GM12878 (cell line): ENCODE results near the gene SCYL1. TPM values are rescaled to one million over a fixed set of nuclear protein-coding genes. Genes with fewer than 3 reads are reported as not detected.

Experiments
- ATAC-seq: fragments of 200-7000 bp; cut with Tn5 transposase; 3 replicates; pipeline ENCODE4 v1.9.1; 2020; ENCODE audit warnings: mild to moderate bottlenecking, moderate library complexity
- BruUV-seq: library from RNA; stranded (reverse); fragments of 400-500 nt; replicated peaks from 2 replicates; lab custom pipeline; 2021; lab: Mats Ljungman, UMichigan
- CTCF ChIA-PET: fragments of 300-600 bp; sonication (Branson Sonifier 250); formaldehyde crosslinking; extraction: SDS; loops from one replicate; lab custom pipeline; 2021; ENCODE audit warnings: inconsistent platforms; lab: Yijun Ruan, JAX
- POLR2A ChIA-PET: fragments of 350-600 bp; formaldehyde crosslinking; extraction: SDS; loops from one replicate; lab custom pipeline; 2021; ENCODE audit warnings: inconsistent platforms; lab: Charles Lee
- RAD21 ChIA-PET: fragments of 300-600 bp; sonication (Branson Sonifier 250); formaldehyde crosslinking; loops from one replicate; lab custom pipeline; 2023; ENCODE audit warnings: antibody characterized with exemption; ENCODE audit not compliant: unreplicated experiment; lab: Charles Lee
- SMC1A ChIA-PET: fragments of 300-600 bp; sonication (Branson Sonifier 250); formaldehyde crosslinking; loops from one replicate; lab custom pipeline; 2023; ENCODE audit not compliant: unreplicated experiment, uncharacterized antibody; lab: Charles Lee
- DNase-seq: peaks from one replicate; pipeline ENCODE4 v3.0.0-alpha.2; 2011; ENCODE audit warnings: low read depth, low spot score
- FAIRE-seq: peaks from 3 replicates; lab custom pipeline; 2011; peaks lifted over from hg19 to GRCh38; lab: Jason Lieb, UNC
- H2AFZ ChIP-seq: 2 replicates; pipeline ENCODE4 v1.6.0; 2011; ENCODE audit warnings: low read depth, low read length, control low read depth; ENCODE audit not compliant: control insufficient read depth
- H3K27ac ChIP-seq: 2 replicates; pipeline ENCODE4 v1.5.1; 2011; ENCODE audit warnings: control low read depth; ENCODE audit not compliant: control insufficient read depth, insufficient read depth
- H3K27me3 ChIP-seq, 2 experiments: replicated peaks in 1 of 2; 2 replicates each; pipeline versions ENCODE4 v1.6.0 to v1.6.1; 2011; ENCODE audit warnings: low read length in 1 of 2; ENCODE audit not compliant: control insufficient read depth in 2 of 2, insufficient read depth in 2 of 2
- H3K36me3 ChIP-seq, 2 experiments: 2 replicates each; pipeline ENCODE4 v1.5.1; 2011; ENCODE audit warnings: low read length in 1 of 2; ENCODE audit not compliant: control insufficient read depth in 2 of 2, insufficient read depth in 2 of 2
- H3K4me1 ChIP-seq: 2 replicates; pipeline ENCODE4 v1.6.1; 2011; ENCODE audit warnings: mild to moderate bottlenecking, low read length, moderate library complexity, mixed read lengths; ENCODE audit not compliant: control insufficient read depth, insufficient read depth
- H3K4me2 ChIP-seq: 2 replicates; pipeline ENCODE4 v1.6.0; 2011; ENCODE audit warnings: control low read depth; ENCODE audit not compliant: control insufficient read depth, insufficient read depth
- H3K4me3 ChIP-seq: fragments of 200-600 bp; sonication (generic); 2 replicates; pipeline ENCODE4 v1.5.1; 2016
- H3K79me2 ChIP-seq: 2 replicates; pipeline ENCODE4 v1.6.0; 2011; ENCODE audit warnings: low read length; ENCODE audit not compliant: control insufficient read depth, insufficient read depth
- H3K9ac ChIP-seq: 2 replicates; pipeline ENCODE4 v1.8.0; 2011; ENCODE audit warnings: low read length, control low read depth, mixed read lengths; ENCODE audit not compliant: control insufficient read depth, insufficient read depth
- H3K9me3 ChIP-seq: replicated peaks from 3 replicates; pipeline ENCODE4 v1.5.1; 2011; ENCODE audit warnings: mild to moderate bottlenecking, low read length; ENCODE audit not compliant: control insufficient read depth, insufficient read depth
- H4K20me1 ChIP-seq: 2 replicates; pipeline ENCODE4 v1.6.0; 2011; ENCODE audit not compliant: control insufficient read depth, insufficient read depth
- BACH1 ChIP-seq: fragments of 450-650 bp; IDR thresholded peaks from 2 replicates; pipeline ENCODE4 v1.6.1; 2017; ENCODE audit warnings: mild to moderate bottlenecking, borderline replicate concordance
- CBFB ChIP-seq: IDR thresholded peaks from 2 replicates; pipeline ENCODE4 v1.6.1; 2016; ENCODE audit warnings: antibody characterized with exemption, low read depth
- EZH2 ChIP-seq: IDR thresholded peaks from 2 replicates; pipeline ENCODE4 v1.6.1; 2012; ENCODE audit warnings: low read depth, mild to moderate bottlenecking, control low read depth, inconsistent platforms, low read length, borderline replicate concordance; ENCODE audit not compliant: control insufficient read depth
- IKZF1 ChIP-seq: fragments of 450-650 bp; conservative IDR thresholded peaks from 2 replicates; pipeline ENCODE4 v1.6.1; 2017; ENCODE audit warnings: antibody characterized with exemption, mild to moderate bottlenecking
- IRF4 ChIP-seq: IDR thresholded peaks from 2 replicates; pipeline ENCODE4 v1.6.1; 2011; ENCODE audit warnings: low read depth, low read length
- MLLT1 ChIP-seq: fragments of 450-650 bp; IDR thresholded peaks from 2 replicates; pipeline ENCODE4 v1.6.1; 2016; ENCODE audit warnings: mild to moderate bottlenecking
- NBN ChIP-seq: fragments of 450-650 bp; IDR thresholded peaks from 2 replicates; pipeline ENCODE4 v1.6.1; 2016
- NKRF ChIP-seq: fragments of 450-650 bp; conservative IDR thresholded peaks from 2 replicates; pipeline ENCODE4 v1.6.1; 2017; ENCODE audit warnings: mild to moderate bottlenecking, moderate library complexity
- SUPT20H ChIP-seq: IDR thresholded peaks from 2 replicates; pipeline ENCODE4 v1.6.1; 2011; ENCODE audit warnings: low read depth, mild to moderate bottlenecking, low read length, moderate library complexity, borderline replicate concordance; ENCODE audit not compliant: control insufficient read depth
- TARDBP ChIP-seq: IDR thresholded peaks from 2 replicates; pipeline ENCODE4 v1.6.1; 2016; ENCODE audit warnings: borderline replicate concordance
- whole genome bisulfite sequencing: methylation state at CpG from one replicate; pipeline ENCODE4 v1.1.6; 2016; ENCODE audit warnings: low lambda C conversion rate; ENCODE audit not compliant: insufficient replicate concordance, insufficient coverage; ENCODE audit errors: missing lambda C conversion rate; 5-methylcytosine and 5-hydroxymethylcytosine counted together
- in situ Hi-C: fragments of 300-500 bp; cut with MboI; formaldehyde crosslinking; loops from 9 replicates; pipeline ENCODE4 v1.14.3; 2018; ENCODE audit warnings: mixed read lengths
- intact Hi-C: fragments of 100-400 bp; cut with micrococcal nuclease; formaldehyde crosslinking; loops from one replicate; pipeline ENCODE4 v1.14.2; 2022; ENCODE audit not compliant: unreplicated experiment
- polyA plus RNA-seq, 11 experiments: library from polyadenylated mRNA; depleted of rRNA in 4 of 11; unstranded in 6 of 11; stranded (reverse) in 5 of 11; fragments of >200 nt; fragmentation: Nextera tagmentation in 4 of 11; fragmentation: Illumina TruSeq in 1 of 11; extraction: Ambion mirVana in 4 of 11; extraction: Trizol in 1 of 11; gene quantifications; 1 replicate in 1 of 11; 2 replicates in 10 of 11; pipeline versions ENCODE4 v1.2.1 to v1.2.3, GENCODE V29; 2011 to 2016; ENCODE audit warnings: inconsistent platforms in 2 of 11, missing spikeins in 2 of 11, low read depth in 1 of 11
- total RNA-seq, 4 experiments: library from RNA; depleted of rRNA in 3 of 4; stranded (reverse); fragments of >200 nt in 3 of 4; fragmentation: Illumina TruSeq in 1 of 4; extraction: Trizol in 1 of 4; gene quantifications; 2 replicates each; pipeline versions ENCODE4 v1.2.1 to v1.2.3, GENCODE V29; 2013 to 2021

Gene SCYL1
- total and polyA plus RNA-seq, 10 of the 15 experiments (the other 5 are each of a cell fraction or from before 2014, with no cell fraction given): 0.80 to 82.7 (median 51.2) TPM

GRCh38 chr11:65552388-65552951, 27.6 kb downstream of the SCYL1 start:
- Histone ChIP-seq H3K4me1 (peaks cover 14% of the 10 kb centered on the region), H3K27ac (no peak overlapping the region), H3K27me3 (no peaks in the 10 kb centered on the region; a peak in 1 of 4 replicates), H3K4me3 (no peak overlapping the region), H3K4me2 (no peak overlapping the region), H3K9ac (no peak overlapping the region)
- BruUV-seq: no TSS peak
- CTCF ChIA-PET: interaction anchor here (0.7 to 4.7 kb wide), 7 partner anchors 9 to 220 kb away, joined by 3 to 29 read pairs (median 4); no protein-coding TSS in a partner anchor
- no peak for FAIRE-seq
- TF ChIP-seq BACH1 (no peak), MLLT1 (no peak), IKZF1 (no peak), CBFB (no peak), TARDBP (no peak), EZH2 (no peak), NKRF (no peak), IRF4 (no peak), SUPT20H (no peak), NBN (no peak)
- TF ChIP-seq, all 136 proteins: peak for 0
- no peaks in the 10 kb centered on the region for H3K36me3 ChIP-seq
- ChIA-PET SMC1A (interaction anchor here (0.7 to 2.8 kb wide), 2 partner anchors 12 to 174 kb away, joined by 3 to 11 read pairs; no protein-coding TSS in a partner anchor), RAD21 (interaction anchor here (1.7 to 2.9 kb wide), 2 partner anchors 12 to 13 kb away, joined by 4 to 19 read pairs; no protein-coding TSS in a partner anchor), POLR2A (interaction anchor here (1.2 kb wide), 1 partner anchor 12 kb away, joined by 3 read pairs; no protein-coding TSS in a partner anchor)
- 38% methylated on average over 8 of the region's 9 CpGs for WGBS
- ATAC-seq: no peak
- no peaks in the 10 kb centered on the region for H4K20me1 ChIP-seq
- DNase-seq: no peak
- H3K9me3 ChIP-seq: no peaks in the 10 kb centered on the region
- H2AFZ ChIP-seq: no peak overlapping the region
- H3K79me2 ChIP-seq: no peaks in the 10 kb centered on the region
- in situ Hi-C loops: no loop called here
- intact Hi-C loops: no loop called here
